OCI-LY1 (cell line): ENCODE results near the gene DNAJC5G.

Experiments used
- CTCF ChIP-seq: fragments of 200-600 bp; sonication (generic), shearing (Covaris generic); IDR thresholded peaks from 2 replicates; pipeline ENCODE4 v1.5.1; 2017; ENCODE audit warnings: mild to moderate bottlenecking, antibody characterized with exemption, low read length, moderate library complexity, mixed read lengths
- EZH2 ChIP-seq: fragments of 200-600 bp; sonication (generic), shearing (Covaris generic); IDR thresholded peaks from 2 replicates; pipeline ENCODE4 v1.8.0; 2017; ENCODE audit warnings: borderline replicate concordance, mixed run types, mild to moderate bottlenecking, antibody characterized with exemption, low read length, moderate library complexity, mixed read lengths

GRCh38 chr2:27281442-27281841, 6.2 kb downstream of the DNAJC5G start:
- TF ChIP-seq EZH2 (no peak), CTCF (no peak)
